Fibroblast of lung (primary cell): ENCODE data around the gene DDX47. TPM values are rescaled to one million over a fixed set of nuclear protein-coding genes. Genes with fewer than 3 reads are reported as not detected.

Experiments
- DNase-seq, 2 donors: peaks; one replicate each; pipeline versions ENCODE4 v3.0.0 to v3.0.0-alpha.2; 2010; ENCODE audit warnings: low read depth in 2 of 2
- H2AFZ ChIP-seq: 2 replicates; pipeline ENCODE4 v1.5.1; 2012; ENCODE audit warnings: low read length, control low read depth, inconsistent platforms
- H3K27ac ChIP-seq: 2 replicates; pipeline ENCODE4 v1.5.1; 2011; ENCODE audit warnings: low read length, control low read depth; ENCODE audit not compliant: insufficient read depth
- H3K27me3 ChIP-seq: 2 replicates; pipeline ENCODE4 v1.5.1; 2011; ENCODE audit warnings: mild to moderate bottlenecking, low read length; ENCODE audit not compliant: control insufficient read depth, insufficient read depth
- H3K36me3 ChIP-seq: 2 replicates; pipeline ENCODE4 v1.5.1; 2011; ENCODE audit warnings: low read length; ENCODE audit not compliant: control insufficient read depth, insufficient read depth
- H3K4me1 ChIP-seq: 2 replicates; pipeline ENCODE4 v1.5.1; 2011; ENCODE audit warnings: low read length; ENCODE audit not compliant: control insufficient read depth, insufficient read depth; ENCODE audit errors: extremely low read depth
- H3K4me2 ChIP-seq: 2 replicates; pipeline ENCODE4 v1.5.1; 2011; ENCODE audit warnings: low read length, control low read depth; ENCODE audit not compliant: insufficient read depth; ENCODE audit errors: extremely low read depth
- H3K4me3 ChIP-seq, 4 experiments: fragments of 200-600 bp in 1 of 4; sonication (generic) in 1 of 4; replicated peaks in 1 of 4; 2 replicates each; pipeline ENCODE4 v1.5.1; 2011 to 2016; ENCODE audit warnings: low read length in 4 of 4, low read depth in 3 of 4, mild to moderate bottlenecking in 3 of 4, control low read depth in 2 of 4, inconsistent platforms in 1 of 4, mixed read lengths in 1 of 4; ENCODE audit not compliant: insufficient read depth in 1 of 4; ENCODE audit errors: control extremely low read depth in 1 of 4
- H3K79me2 ChIP-seq: 2 replicates; pipeline ENCODE4 v1.5.1; 2012; ENCODE audit warnings: mild to moderate bottlenecking, low read length, inconsistent platforms; ENCODE audit not compliant: control insufficient read depth, insufficient read depth
- H3K9ac ChIP-seq: 2 replicates; pipeline ENCODE4 v1.5.1; 2011; ENCODE audit warnings: mild to moderate bottlenecking, low read length, control low read depth; ENCODE audit not compliant: insufficient read depth
- H3K9me3 ChIP-seq: 2 replicates; pipeline ENCODE4 v1.5.1; 2012; ENCODE audit warnings: low read depth, low read length; ENCODE audit not compliant: control insufficient read depth, insufficient read depth
- H4K20me1 ChIP-seq: 2 replicates; pipeline ENCODE4 v1.5.1; 2011; ENCODE audit warnings: low read length; ENCODE audit not compliant: control insufficient read depth, insufficient read depth; ENCODE audit errors: extremely low read depth
- EZH2 ChIP-seq: IDR thresholded peaks from 2 replicates; pipeline ENCODE4 v1.5.1; 2012; ENCODE audit warnings: low read length, control low read depth, mild to moderate bottlenecking; ENCODE audit errors: missing control alignments
- polyA plus RNA-seq, 2 donors: library from polyadenylated mRNA; depleted of rRNA in 1 of 2; stranded (reverse) in 1 of 2; unstranded in 1 of 2; fragments of >200 nt; gene quantifications; 2 replicates each; pipeline ENCODE4 v1.2.1, GENCODE V29; 2011 to 2012; ENCODE audit warnings: missing spikeins in 1 of 2
- total RNA-seq: library from RNA; depleted of rRNA; stranded (reverse); fragments of >200 nt; gene quantifications from 2 replicates; pipeline ENCODE4 v1.2.1, GENCODE V29; 2014
- TF ChIP-seq, protein P1 (sequence below), 2 donors: IDR thresholded peaks in 1 of 2; conservative IDR thresholded peaks in 1 of 2; 1 replicate in 1 of 2; 2 replicates in 1 of 2; pipeline ENCODE4 v1.5.1; 2011 to 2012; ENCODE audit warnings: low read length in 2 of 2, control low read depth in 1 of 2, inconsistent platforms in 1 of 2, low read depth in 1 of 2, mild to moderate bottlenecking in 1 of 2

The DDX47 gene
- total and polyA plus RNA-seq, 2 donors (not counting 1 experiment from before 2014, with no cell fraction given) = 41.9 to 83.2 TPM

DNA sequence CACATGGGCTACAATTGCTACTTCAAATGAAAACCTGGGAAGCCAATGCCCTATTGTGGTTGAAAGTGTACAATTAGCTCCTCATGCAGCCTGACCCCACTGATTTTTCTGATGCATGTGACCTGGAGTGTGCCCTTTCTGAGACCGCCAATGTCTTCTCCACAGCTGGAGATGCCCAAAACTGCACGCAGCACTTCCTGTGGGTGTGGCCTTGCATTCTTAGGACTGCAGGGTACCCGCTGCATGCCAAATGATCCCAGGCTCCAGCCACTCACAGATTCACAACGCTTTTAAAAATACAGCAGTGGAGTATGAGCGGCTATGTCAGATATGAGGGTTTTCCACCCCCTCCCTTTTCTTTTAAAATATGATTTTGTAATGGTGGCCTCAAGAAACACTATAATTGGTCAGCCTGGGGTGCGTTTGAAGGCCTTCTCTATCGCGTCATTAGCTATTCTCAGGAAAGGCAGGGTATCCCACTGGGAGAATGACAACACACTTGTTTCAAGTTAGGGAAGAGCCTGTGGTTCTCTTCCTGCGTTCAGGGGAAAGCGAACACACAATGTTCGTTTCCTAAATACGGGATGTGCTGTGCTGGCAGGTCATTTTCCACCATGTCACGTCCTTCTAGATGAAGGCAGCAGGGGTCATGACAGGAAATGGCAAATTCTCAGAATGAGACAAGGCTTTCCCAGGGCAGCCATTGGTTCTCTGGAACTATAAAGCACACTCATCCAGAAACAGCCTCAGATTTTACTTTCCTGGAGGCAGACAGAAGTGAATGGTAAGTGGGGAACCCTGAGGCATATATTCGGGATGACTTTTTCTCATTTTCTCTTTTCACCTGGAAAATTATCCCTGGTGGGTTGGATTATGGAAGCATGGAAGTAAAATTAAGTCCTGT, 28.0 kb upstream of the DDX47 start, which contains the start of gene APOLD1:
Gene APOLD1 (plus strand): TSS at position 749 of the 904 bp plus-strand sequence. CDS start 33 bp downstream, at position 782.
- Histone ChIP-seq H3K79me2 (peaks cover 2% of the 10 kb centered on the region), H3K4me2 (peak within 1 kb of the TSS; percentile 84), H3K36me3 (no peaks in the 10 kb centered on the region), H3K4me3 (peak within 1 kb of the TSS; percentile 47 to 74 (median 62)), H3K4me1 (peaks cover 27% of the 10 kb centered on the region), H3K27ac (peak within 1 kb of the TSS; percentile 93), H3K27me3 (no peaks in the 10 kb centered on the region), H3K9me3 (no peaks in the 10 kb centered on the region), H4K20me1 (no peaks in the 10 kb centered on the region), H2AFZ (peak within 1 kb of the TSS; percentile 72), H3K9ac (peak within 1 kb of the TSS; percentile 91)
- TF ChIP-seq, protein P1, sequence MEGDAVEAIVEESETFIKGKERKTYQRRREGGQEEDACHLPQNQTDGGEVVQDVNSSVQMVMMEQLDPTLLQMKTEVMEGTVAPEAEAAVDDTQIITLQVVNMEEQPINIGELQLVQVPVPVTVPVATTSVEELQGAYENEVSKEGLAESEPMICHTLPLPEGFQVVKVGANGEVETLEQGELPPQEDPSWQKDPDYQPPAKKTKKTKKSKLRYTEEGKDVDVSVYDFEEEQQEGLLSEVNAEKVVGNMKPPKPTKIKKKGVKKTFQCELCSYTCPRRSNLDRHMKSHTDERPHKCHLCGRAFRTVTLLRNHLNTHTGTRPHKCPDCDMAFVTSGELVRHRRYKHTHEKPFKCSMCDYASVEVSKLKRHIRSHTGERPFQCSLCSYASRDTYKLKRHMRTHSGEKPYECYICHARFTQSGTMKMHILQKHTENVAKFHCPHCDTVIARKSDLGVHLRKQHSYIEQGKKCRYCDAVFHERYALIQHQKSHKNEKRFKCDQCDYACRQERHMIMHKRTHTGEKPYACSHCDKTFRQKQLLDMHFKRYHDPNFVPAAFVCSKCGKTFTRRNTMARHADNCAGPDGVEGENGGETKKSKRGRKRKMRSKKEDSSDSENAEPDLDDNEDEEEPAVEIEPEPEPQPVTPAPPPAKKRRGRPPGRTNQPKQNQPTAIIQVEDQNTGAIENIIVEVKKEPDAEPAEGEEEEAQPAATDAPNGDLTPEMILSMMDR (conservative IDR thresholded peaks at IDR 0.05 in 1 of 2, IDR thresholded peaks at IDR 0.05 in 1 of 2; ENCODE audit: low read depth in 1 of 2, low read length in 2 of 2) = no peak
- no peak for TF ChIP-seq EZH2
- no peak for DNase-seq

DNA sequence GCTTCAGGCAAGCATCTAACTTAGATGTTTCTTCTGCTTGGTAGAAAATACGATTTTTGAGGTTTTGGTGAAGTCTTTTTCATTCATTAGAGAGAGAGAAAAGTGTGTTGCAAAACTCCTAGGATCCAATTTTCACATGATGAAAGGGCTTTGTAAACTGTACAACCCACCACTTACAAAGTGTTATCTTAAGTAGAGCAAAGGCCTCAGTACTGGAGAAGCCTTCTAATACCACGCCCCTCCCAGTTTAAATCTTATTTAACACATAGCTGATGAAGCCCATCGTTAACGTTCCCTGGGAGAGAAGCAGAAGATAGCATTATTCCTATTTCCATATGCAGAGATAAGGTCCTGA, 26.8 kb upstream of the DDX47 start:
- Histone ChIP-seq H4K20me1 (no peaks in the 10 kb centered on the region), H3K9ac (peak overlapping the region; percentile 91), H3K4me2 (peak overlapping the region; percentile 84), H2AFZ (peak overlapping the region; percentile 72), H3K36me3 (no peaks in the 10 kb centered on the region), H3K9me3 (no peaks in the 10 kb centered on the region), H3K4me1 (peaks cover 25% of the 10 kb centered on the region), H3K79me2 (peaks cover 2% of the 10 kb centered on the region), H3K4me3 (peak overlapping the region; percentile 47 to 74 (median 62)), H3K27ac (peak overlapping the region; percentile 93), H3K27me3 (no peaks in the 10 kb centered on the region)
- DNase-seq = peak in 1 of 2 donors; percentile 68
- TF ChIP-seq, protein P1 (conservative IDR thresholded peaks at IDR 0.05 in 1 of 2, IDR thresholded peaks at IDR 0.05 in 1 of 2; ENCODE audit: low read depth in 1 of 2, low read length in 2 of 2) = no peak
- no peak for TF ChIP-seq EZH2

DNA sequence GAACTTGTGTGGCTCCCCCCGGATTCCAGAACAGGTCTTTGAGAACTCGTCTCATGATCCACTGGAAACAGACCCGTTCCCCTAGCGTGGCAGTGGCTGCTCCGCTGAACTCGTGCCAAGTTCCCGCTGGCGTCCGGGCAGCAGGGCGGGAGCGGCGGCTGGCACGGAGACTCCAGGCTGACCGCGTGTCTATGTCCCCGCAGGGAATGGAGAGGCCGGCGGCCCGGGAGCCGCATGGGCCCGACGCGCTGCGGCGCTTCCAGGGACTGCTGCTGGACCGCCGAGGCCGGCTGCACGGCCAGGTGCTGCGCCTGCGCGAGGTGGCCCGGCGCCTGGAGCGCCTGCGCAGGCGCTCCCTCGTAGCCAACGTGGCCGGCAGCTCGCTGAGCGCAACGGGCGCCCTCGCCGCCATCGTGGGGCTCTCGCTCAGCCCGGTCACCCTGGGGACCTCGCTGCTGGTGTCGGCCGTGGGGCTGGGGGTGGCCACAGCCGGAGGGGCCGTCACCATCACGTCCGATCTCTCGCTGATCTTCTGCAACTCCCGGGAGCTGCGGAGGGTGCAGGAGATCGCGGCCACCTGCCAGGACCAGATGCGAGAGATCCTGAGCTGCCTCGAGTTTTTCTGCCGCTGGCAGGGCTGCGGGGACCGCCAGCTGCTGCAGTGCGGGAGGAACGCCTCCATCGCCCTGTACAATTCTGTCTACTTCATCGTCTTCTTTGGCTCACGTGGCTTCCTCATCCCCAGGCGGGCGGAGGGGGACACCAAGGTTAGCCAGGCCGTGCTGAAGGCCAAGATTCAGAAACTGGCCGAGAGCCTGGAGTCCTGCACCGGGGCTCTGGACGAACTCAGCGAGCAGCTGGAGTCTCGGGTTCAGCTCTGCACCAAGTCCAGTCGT, 26.2 kb upstream of the DDX47 start:
- Histone ChIP-seq H3K36me3 (no peaks in the 10 kb centered on the region), H3K27ac (peak overlapping the region; percentile 93)
- peak; percentile 79 to 81 for DNase-seq

More for the DNA sequence above, 26.2 kb upstream of the DDX47 start:
- Histone ChIP-seq H3K9ac (peak overlapping the region; percentile 91), H2AFZ (peak overlapping the region; percentile 72), H3K4me2 (peak overlapping the region; percentile 84), H3K9me3 (no peaks in the 10 kb centered on the region), H3K27me3 (no peaks in the 10 kb centered on the region), H3K4me3 (peak overlapping the region; percentile 47 to 74 (median 62)), H3K4me1 (peaks cover 25% of the 10 kb centered on the region), H3K79me2 (peaks cover 2% of the 10 kb centered on the region), H4K20me1 (no peaks in the 10 kb centered on the region)
- TF ChIP-seq, protein P1 (conservative IDR thresholded peaks at IDR 0.05 in 1 of 2, IDR thresholded peaks at IDR 0.05 in 1 of 2; ENCODE audit: low read depth in 1 of 2, low read length in 2 of 2) = no peak
